WTC11 (cell line): ENCODE results near the gene KLK15. TPM values are rescaled to one million over a fixed set of nuclear protein-coding genes. Genes with fewer than 3 reads are reported as not detected.

Experiments used
- ATAC-seq: fragments of 200-7000 bp; cut with Tn5 transposase; 2 replicates; pipeline ENCODE4 v1.10.0; 2021; ENCODE audit warnings: mild to moderate bottlenecking, moderate library complexity
- CTCF ChIA-PET: fragments of 300-600 bp; sonication (Branson Sonifier 250); formaldehyde crosslinking; loops from one replicate; lab custom pipeline; 2021; ENCODE audit warnings: antibody characterized with exemption; lab: Charles Lee
- POLR2A ChIA-PET: fragments of 350-600 bp; sonication (Branson Sonifier 250); formaldehyde crosslinking; loops from one replicate; lab custom pipeline; 2021; ENCODE audit warnings: antibody characterized with exemption; lab: Charles Lee
- DNase-seq: peaks from one replicate; pipeline ENCODE4 v3.0.0; 2021; ENCODE audit warnings: low spot score
- H3K27ac Mint-ChIP-seq: 2 replicates; pipeline ENCODE4 v1.8.0; 2021; ENCODE audit warnings: mixed read lengths
- H3K27me3 Mint-ChIP-seq: 2 replicates; pipeline ENCODE4 v1.8.0; 2021; ENCODE audit warnings: low read depth, mild to moderate bottlenecking, moderate library complexity, mixed read lengths
- H3K36me3 Mint-ChIP-seq: 2 replicates; pipeline ENCODE4 v1.8.0; 2021; ENCODE audit warnings: mixed read lengths
- H3K4me1 Mint-ChIP-seq: 2 replicates; pipeline ENCODE4 v1.8.0; 2022; ENCODE audit warnings: mixed read lengths
- H3K4me3 Mint-ChIP-seq: 2 replicates; pipeline ENCODE4 v1.8.0; 2021; ENCODE audit warnings: mild to moderate bottlenecking, moderate library complexity, mixed read lengths
- H3K9me3 Mint-ChIP-seq: 2 replicates; pipeline ENCODE4 v1.8.0; 2021; ENCODE audit warnings: mixed read lengths
- CDX4 ChIP-seq: fragments of 250-450 bp; sonication (Bioruptor Pico); IDR thresholded peaks from 2 replicates; pipeline ENCODE4 v1.9.0; 2021; ENCODE audit warnings: moderate library complexity, mild to moderate bottlenecking, inconsistent platforms, borderline replicate concordance
- CREB1 ChIP-seq: sonication (generic); formaldehyde crosslinking; IDR thresholded peaks from 2 replicates; pipeline ENCODE4 v1.8.0; 2023; ENCODE audit warnings: mild to moderate bottlenecking, missing genetic modification reagents
- CTCF ChIP-seq: fragments of 200-600 bp; IDR thresholded peaks from 2 replicates; pipeline ENCODE4 v1.8.0; 2022; ENCODE audit warnings: antibody characterized with exemption
- ETV6 ChIP-seq: sonication (generic); formaldehyde crosslinking; IDR thresholded peaks from 2 replicates; pipeline ENCODE4 v1.8.1; 2022; ENCODE audit warnings: mild to moderate bottlenecking, missing genetic modification reagents
- FOXJ3 ChIP-seq: sonication (generic); formaldehyde crosslinking; IDR thresholded peaks from 2 replicates; pipeline ENCODE4 v1.9.0; 2021; ENCODE audit warnings: missing genetic modification reagents, mild to moderate bottlenecking, borderline replicate concordance
- FOXP1 ChIP-seq: sonication (generic); formaldehyde crosslinking; IDR thresholded peaks from 2 replicates; pipeline ENCODE4 v1.8.0; 2022; ENCODE audit warnings: missing genetic modification reagents, mild to moderate bottlenecking, moderate library complexity, borderline replicate concordance
- IRF1 ChIP-seq: sonication (generic); formaldehyde crosslinking; IDR thresholded peaks from 2 replicates; pipeline ENCODE4 v1.8.0; 2023; ENCODE audit warnings: missing genetic modification reagents
- JUN ChIP-seq: sonication (generic); formaldehyde crosslinking; IDR thresholded peaks from 2 replicates; pipeline ENCODE4 v1.8.0; 2023; ENCODE audit warnings: mild to moderate bottlenecking, missing genetic modification reagents
- PRRX2 ChIP-seq: fragments of 250-450 bp; sonication (Bioruptor Pico); IDR thresholded peaks from 2 replicates; pipeline ENCODE4 v1.8.0; 2021; ENCODE audit warnings: mild to moderate bottlenecking
- SMAD3 ChIP-seq: sonication (generic); formaldehyde crosslinking; IDR thresholded peaks from 2 replicates; pipeline ENCODE4 v1.8.0; 2022; ENCODE audit warnings: missing genetic modification reagents, mild to moderate bottlenecking, borderline replicate concordance
- TEAD4 ChIP-seq: sonication (generic); formaldehyde crosslinking; IDR thresholded peaks from 2 replicates; pipeline ENCODE4 v1.8.0; 2022; ENCODE audit warnings: mild to moderate bottlenecking, missing genetic modification reagents
- ZNF232 ChIP-seq: sonication (generic); formaldehyde crosslinking; IDR thresholded peaks from 2 replicates; pipeline ENCODE4 v1.8.0; 2022; ENCODE audit warnings: mild to moderate bottlenecking, missing genetic modification reagents
- ZNF263 ChIP-seq: sonication (generic); formaldehyde crosslinking; IDR thresholded peaks from 2 replicates; pipeline ENCODE4 v1.8.1; 2022; ENCODE audit warnings: low read depth, mild to moderate bottlenecking, moderate library complexity, missing genetic modification reagents
- ZNF317 ChIP-seq: sonication (generic); formaldehyde crosslinking; IDR thresholded peaks from 2 replicates; pipeline ENCODE4 v1.8.1; 2023; ENCODE audit warnings: low read depth, mild to moderate bottlenecking, moderate library complexity, missing genetic modification reagents, borderline replicate concordance
- ZNF671 ChIP-seq: fragments of 250-450 bp; sonication (Bioruptor Pico); IDR thresholded peaks from 2 replicates; pipeline ENCODE4 v1.8.0; 2021; ENCODE audit warnings: mild to moderate bottlenecking
- total RNA-seq: library from RNA; stranded (reverse); gene quantifications from 3 replicates; pipeline ENCODE4 v1.2.3, GENCODE V29; 2021
- TF ChIP-seq, protein P1 (sequence below): sonication (generic); formaldehyde crosslinking; IDR thresholded peaks from 2 replicates; pipeline ENCODE4 v1.8.1; 2022; ENCODE audit warnings: mild to moderate bottlenecking, missing genetic modification reagents, moderate library complexity, borderline replicate concordance
- TF ChIP-seq, protein P2 (sequence below): sonication (generic); formaldehyde crosslinking; IDR thresholded peaks from 2 replicates; pipeline ENCODE4 v1.8.0; 2022; ENCODE audit warnings: mild to moderate bottlenecking, missing genetic modification reagents
- TF ChIP-seq, protein P3 (sequence below): sonication (generic); formaldehyde crosslinking; IDR thresholded peaks from 2 replicates; pipeline ENCODE4 v1.8.1; 2023; ENCODE audit warnings: mild to moderate bottlenecking, missing genetic modification reagents, moderate library complexity
- TF ChIP-seq, protein P4 (sequence below): fragments of 250-450 bp; sonication (Bioruptor Pico); IDR thresholded peaks from 2 replicates; pipeline ENCODE4 v1.8.0; 2021; ENCODE audit warnings: mild to moderate bottlenecking
- TF ChIP-seq, protein P5 (sequence below): sonication (generic); formaldehyde crosslinking; IDR thresholded peaks from 2 replicates; pipeline ENCODE4 v1.8.1; 2022; ENCODE audit warnings: mild to moderate bottlenecking, moderate library complexity, missing genetic modification reagents

The KLK15 gene
- total RNA-seq, 1 experiment from 2014 or later: not detected

- Mint-ChIP-seq H3K4me3 (no peak overlapping the region), H3K36me3 (peaks cover 60% of the 10 kb centered on the region), H3K4me1 (peaks cover 29% of the 10 kb centered on the region), H3K9me3 (no peaks in the 10 kb centered on the region), H3K27me3 (no peaks in the 10 kb centered on the region), H3K27ac (no peak overlapping the region)
- no peak for ATAC-seq
- ChIA-PET POLR2A (no interaction called here), CTCF (interaction anchor here (0.7 kb wide), 1 partner anchor 75 kb away, joined by 3 read pairs; no protein-coding TSS in a partner anchor)
- TF ChIP-seq SMAD3 (no peak), ETV6 (no peak), ZNF232 (CRISPR knock-in tag) (no peak), FOXJ3 (no peak), PRRX2 (CRISPR knock-in tag) (no peak), ZNF671 (no peak), CTCF (no peak), ZNF263 (CRISPR knock-in tag) (no peak), TEAD4 (no peak), CDX4 (no peak), CREB1 (CRISPR knock-in tag) (no peak), FOXP1 (CRISPR knock-in tag) (no peak), ZNF317 (no peak), IRF1 (CRISPR knock-in tag) (no peak), JUN (CRISPR knock-in tag) (no peak)
- TF ChIP-seq, protein P1, sequence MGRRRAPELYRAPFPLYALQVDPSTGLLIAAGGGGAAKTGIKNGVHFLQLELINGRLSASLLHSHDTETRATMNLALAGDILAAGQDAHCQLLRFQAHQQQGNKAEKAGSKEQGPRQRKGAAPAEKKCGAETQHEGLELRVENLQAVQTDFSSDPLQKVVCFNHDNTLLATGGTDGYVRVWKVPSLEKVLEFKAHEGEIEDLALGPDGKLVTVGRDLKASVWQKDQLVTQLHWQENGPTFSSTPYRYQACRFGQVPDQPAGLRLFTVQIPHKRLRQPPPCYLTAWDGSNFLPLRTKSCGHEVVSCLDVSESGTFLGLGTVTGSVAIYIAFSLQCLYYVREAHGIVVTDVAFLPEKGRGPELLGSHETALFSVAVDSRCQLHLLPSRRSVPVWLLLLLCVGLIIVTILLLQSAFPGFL (CRISPR knock-in tag): no peak
- TF ChIP-seq, protein P2, sequence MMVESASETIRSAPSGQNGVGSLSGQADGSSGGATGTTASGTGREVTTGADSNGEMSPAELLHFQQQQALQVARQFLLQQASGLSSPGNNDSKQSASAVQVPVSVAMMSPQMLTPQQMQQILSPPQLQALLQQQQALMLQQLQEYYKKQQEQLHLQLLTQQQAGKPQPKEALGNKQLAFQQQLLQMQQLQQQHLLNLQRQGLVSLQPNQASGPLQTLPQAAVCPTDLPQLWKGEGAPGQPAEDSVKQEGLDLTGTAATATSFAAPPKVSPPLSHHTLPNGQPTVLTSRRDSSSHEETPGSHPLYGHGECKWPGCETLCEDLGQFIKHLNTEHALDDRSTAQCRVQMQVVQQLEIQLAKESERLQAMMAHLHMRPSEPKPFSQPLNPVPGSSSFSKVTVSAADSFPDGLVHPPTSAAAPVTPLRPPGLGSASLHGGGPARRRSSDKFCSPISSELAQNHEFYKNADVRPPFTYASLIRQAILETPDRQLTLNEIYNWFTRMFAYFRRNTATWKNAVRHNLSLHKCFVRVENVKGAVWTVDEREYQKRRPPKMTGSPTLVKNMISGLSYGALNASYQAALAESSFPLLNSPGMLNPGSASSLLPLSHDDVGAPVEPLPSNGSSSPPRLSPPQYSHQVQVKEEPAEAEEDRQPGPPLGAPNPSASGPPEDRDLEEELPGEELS (CRISPR knock-in tag): no peak
- TF ChIP-seq, protein P3, sequence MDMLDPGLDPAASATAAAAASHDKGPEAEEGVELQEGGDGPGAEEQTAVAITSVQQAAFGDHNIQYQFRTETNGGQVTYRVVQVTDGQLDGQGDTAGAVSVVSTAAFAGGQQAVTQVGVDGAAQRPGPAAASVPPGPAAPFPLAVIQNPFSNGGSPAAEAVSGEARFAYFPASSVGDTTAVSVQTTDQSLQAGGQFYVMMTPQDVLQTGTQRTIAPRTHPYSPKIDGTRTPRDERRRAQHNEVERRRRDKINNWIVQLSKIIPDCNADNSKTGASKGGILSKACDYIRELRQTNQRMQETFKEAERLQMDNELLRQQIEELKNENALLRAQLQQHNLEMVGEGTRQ (CRISPR knock-in tag): no peak
- TF ChIP-seq, protein P4, sequence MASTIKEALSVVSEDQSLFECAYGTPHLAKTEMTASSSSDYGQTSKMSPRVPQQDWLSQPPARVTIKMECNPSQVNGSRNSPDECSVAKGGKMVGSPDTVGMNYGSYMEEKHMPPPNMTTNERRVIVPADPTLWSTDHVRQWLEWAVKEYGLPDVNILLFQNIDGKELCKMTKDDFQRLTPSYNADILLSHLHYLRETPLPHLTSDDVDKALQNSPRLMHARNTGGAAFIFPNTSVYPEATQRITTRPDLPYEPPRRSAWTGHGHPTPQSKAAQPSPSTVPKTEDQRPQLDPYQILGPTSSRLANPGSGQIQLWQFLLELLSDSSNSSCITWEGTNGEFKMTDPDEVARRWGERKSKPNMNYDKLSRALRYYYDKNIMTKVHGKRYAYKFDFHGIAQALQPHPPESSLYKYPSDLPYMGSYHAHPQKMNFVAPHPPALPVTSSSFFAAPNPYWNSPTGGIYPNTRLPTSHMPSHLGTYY (CRISPR knock-in tag): no peak
- TF ChIP-seq, protein P5, sequence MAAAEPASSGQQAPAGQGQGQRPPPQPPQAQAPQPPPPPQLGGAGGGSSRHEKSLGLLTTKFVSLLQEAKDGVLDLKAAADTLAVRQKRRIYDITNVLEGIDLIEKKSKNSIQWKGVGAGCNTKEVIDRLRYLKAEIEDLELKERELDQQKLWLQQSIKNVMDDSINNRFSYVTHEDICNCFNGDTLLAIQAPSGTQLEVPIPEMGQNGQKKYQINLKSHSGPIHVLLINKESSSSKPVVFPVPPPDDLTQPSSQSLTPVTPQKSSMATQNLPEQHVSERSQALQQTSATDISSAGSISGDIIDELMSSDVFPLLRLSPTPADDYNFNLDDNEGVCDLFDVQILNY (CRISPR knock-in tag): no peak
- DNase-seq: no peak
Observed at GRCh38 chr19:50799547-50799851, 33.9 kb downstream of the KLK15 start.
